ENCODE data around the gene SPTBN4.
"Not testable (repeated sequence)": the region's sequence is repeated elsewhere in the genome, so short reads cannot be mapped to it uniquely, and the experiment has no call there.

Gene SPTBN4

GRCh38 chr19:40530091-40530901 is 63.5 kb downstream of the SPTBN4 start:
- DNase-seq (ENCODE audit: low spot score): peak; percentile 91

GRCh38 chr19:40533508-40533907 is 66.7 kb downstream of the SPTBN4 start:
- no peak for DNase-seq (ENCODE audit: low spot score)

GRCh38 chr19:40534148-40534547 is 67.3 kb downstream of the SPTBN4 start:
- no peak for DNase-seq (ENCODE audit: low spot score)

GRCh38 chr19:40539070-40539469 is 72.3 kb downstream of the SPTBN4 start:
- DNase-seq (ENCODE audit: low spot score): no peak

- DNase-seq (ENCODE audit: low spot score): no peak
Measured at GRCh38 chr19:40542202-40542859, 75.5 kb downstream of the SPTBN4 start.

- no peak for DNase-seq (ENCODE audit: low spot score)
Measured at GRCh38 chr19:40543029-40543597, 76.3 kb downstream of the SPTBN4 start.

GRCh38 chr19:40546153-40546841 is 79.5 kb downstream of the SPTBN4 start:
- not testable (repeated sequence) for DNase-seq (ENCODE audit: low spot score)

GRCh38 chr19:40547190-40547589 is 80.4 kb downstream of the SPTBN4 start:
- DNase-seq (ENCODE audit: low spot score): not testable (repeated sequence)

GRCh38 chr19:40547836-40548235 is 81.0 kb downstream of the SPTBN4 start:
- no peak for DNase-seq (ENCODE audit: low spot score)

- peak; percentile 93 for DNase-seq (ENCODE audit: low spot score)
Measured at GRCh38 chr19:40549007-40549708, 82.4 kb downstream of the SPTBN4 start.

- no peak for DNase-seq (ENCODE audit: low spot score)
Measured at GRCh38 chr19:40550951-40551350, 84.2 kb downstream of the SPTBN4 start.

- no peak for DNase-seq (ENCODE audit: low spot score)
Measured at GRCh38 chr19:40552848-40553247, 86.0 kb downstream of the SPTBN4 start.

- DNase-seq (ENCODE audit: low spot score): no peak
Measured at GRCh38 chr19:40553885-40554857, 87.4 kb downstream of the SPTBN4 start.

- no peak for DNase-seq (ENCODE audit: low spot score)
Measured at GRCh38 chr19:40555978-40556689, 89.3 kb downstream of the SPTBN4 start.

GRCh38 chr19:40556953-40557530 is 90.2 kb downstream of the SPTBN4 start:
- DNase-seq (ENCODE audit: low spot score): no peak

- DNase-seq (ENCODE audit: low spot score): no peak
Measured at GRCh38 chr19:40559394-40559793, 92.6 kb downstream of the SPTBN4 start.

- no peak for DNase-seq (ENCODE audit: low spot score)
Measured at GRCh38 chr19:40560092-40560507, 93.3 kb downstream of the SPTBN4 start.

GRCh38 chr19:40561947-40562346 is 95.1 kb downstream of the SPTBN4 start:
- DNase-seq (ENCODE audit: low spot score): no peak

- DNase-seq (ENCODE audit: low spot score): not testable (repeated sequence)
Measured at GRCh38 chr19:40564535-40564934, 97.7 kb downstream of the SPTBN4 start.

GRCh38 chr19:40565355-40565754 is 98.6 kb downstream of the SPTBN4 start:
- DNase-seq (ENCODE audit: low spot score): no peak
